Sigmoid colon (tissue), 7 donors: ENCODE data around the gene CTRB1. TPM values are rescaled to one million over a fixed set of nuclear protein-coding genes. Genes with fewer than 3 reads are reported as not detected.
"Not testable (repeated sequence)": the region's sequence is repeated elsewhere in the genome, so short reads cannot be mapped to it uniquely, and the experiment has no call there.

ENCODE experiments used
- DNase-seq: peaks from one replicate; pipeline ENCODE4 v3.0.0-alpha.2; 2019
- H3K27ac ChIP-seq, 4 donors: fragments of 200-600 bp; sonication (generic); one replicate each; pipeline ENCODE4 v1.5.1; 2016 to 2019; ENCODE audit warnings: mild to moderate bottlenecking in 1 of 4
- H3K27me3 ChIP-seq, 3 donors: fragments of 200-600 bp; sonication (generic); one replicate each; pipeline ENCODE4 v1.5.1; 2019; ENCODE audit warnings: mild to moderate bottlenecking in 1 of 3
- H3K36me3 ChIP-seq, 4 donors: fragments of 200-600 bp; sonication (generic); one replicate each; pipeline ENCODE4 v1.5.1; 2016 to 2019
- H3K4me1 ChIP-seq, 4 donors: fragments of 200-600 bp; sonication (generic); one replicate each; pipeline ENCODE4 v1.5.1; 2017 to 2019
- H3K4me3 ChIP-seq, 4 donors: fragments of 200-600 bp; sonication (generic); one replicate each; pipeline ENCODE4 v1.5.1; 2017 to 2019; ENCODE audit warnings: mild to moderate bottlenecking in 2 of 4, moderate library complexity in 1 of 4
- H3K9me3 ChIP-seq, 4 donors: fragments of 200-600 bp in 3 of 4; sonication (generic) in 3 of 4; one replicate each; pipeline versions ENCODE4 v1.5.1 to v1.6.1; 2013 to 2019
- CTCF ChIP-seq, 4 experiments: fragments of 450-650 bp in 3 of 4; fragments of 200-600 bp in 1 of 4; IDR thresholded peaks; one replicate each; pipeline ENCODE4 v1.5.1; 2016 to 2019; ENCODE audit warnings: antibody characterized with exemption in 4 of 4, mild to moderate bottlenecking in 3 of 4, moderate library complexity in 2 of 4
- EP300 ChIP-seq, 4 donors: sonication (generic); formaldehyde crosslinking; IDR thresholded peaks; one replicate each; pipeline ENCODE4 v1.6.1; 2017; ENCODE audit warnings: antibody characterized with exemption in 4 of 4
- POLR2A ChIP-seq, 2 donors: fragments of 450-650 bp; IDR thresholded peaks; one replicate each; pipeline ENCODE4 v1.6.1; 2016; ENCODE audit warnings: antibody characterized with exemption in 2 of 2, mild to moderate bottlenecking in 2 of 2, moderate library complexity in 2 of 2
- POLR2AphosphoS5 ChIP-seq, 4 donors: sonication (generic); formaldehyde crosslinking; IDR thresholded peaks; one replicate each; pipeline ENCODE4 v1.6.1; 2017; ENCODE audit warnings: antibody characterized with exemption in 4 of 4
- WGBS, 2 donors: extraction: QIAGEN DNeasy Blood & Tissue Kit; methylation state at CpG; one replicate each; pipeline ENCODE4 v1.1.7; 2013; 5-methylcytosine and 5-hydroxymethylcytosine counted together
- intact Hi-C: fragments of 100-400 bp; cut with DNase I; formaldehyde crosslinking; loops from one replicate; pipeline ENCODE4 v1.15.1; 2023
- polyA plus RNA-seq, 3 donors: library from polyadenylated mRNA; stranded (reverse); fragments of 200-250 nt; gene quantifications; one replicate each; pipeline ENCODE4 v1.2.3, GENCODE V29; 2013
- total RNA-seq, 4 donors: library from RNA; depleted of rRNA; stranded (reverse); fragments of >200 nt; gene quantifications; one replicate each; pipeline ENCODE4 v1.1.0, GENCODE V29; 2016
- donor health status: healthy with polysubstance abuse.
- donor health status: Bipolar disorder and iron deficiency.
- donor health status: healthy.

The CTRB1 gene
- total and polyA plus RNA-seq, 7 donors: 0.48 to 16.8 TPM; not detected in 5

GRCh38 chr16:75272097-75272551 lies 53.3 kb downstream of the CTRB1 start:
- H3K9me3 ChIP-seq: no peaks in the 10 kb centered on the region
- H3K27me3 ChIP-seq: no peaks in the 10 kb centered on the region
- H3K27ac ChIP-seq: no peak overlapping the region
- no peak for TF ChIP-seq CTCF (IDR thresholded peaks at IDR 0.05)
- TF ChIP-seq POLR2AphosphoS5 (IDR thresholded peaks at IDR 0.05): no peak
- TF ChIP-seq EP300 (IDR thresholded peaks at IDR 0.05): no peak
- no peak for TF ChIP-seq POLR2A (IDR thresholded peaks at IDR 0.05)
- 50 to 79% methylated on average over 12 of the region's 12 CpGs for WGBS, 2 donors
- H3K4me1 ChIP-seq: peaks cover 0 to 31% (median 18%) of the 10 kb centered on the region in 4 donors
- intact Hi-C loops: no loop called here
- no peak for DNase-seq
- no peak overlapping the region for H3K4me3 ChIP-seq
- H3K36me3 ChIP-seq: no peaks in the 10 kb centered on the region

- peak overlapping the region in 1 of 4 donors; percentile 51 for H3K27ac ChIP-seq
- DNase-seq, H3K4me3 ChIP-seq, H3K36me3 ChIP-seq, H3K9me3 ChIP-seq, H3K27me3 ChIP-seq, intact Hi-C loops: not testable (repeated sequence)
- WGBS, 2 donors: 92 to 93% methylated on average over 10 of the region's 10 CpGs
- peaks cover 0 to 27% (median 16%) of the 10 kb centered on the region in 4 donors for H3K4me1 ChIP-seq
Observed at GRCh38 chr16:75272629-75273028, 53.8 kb downstream of the CTRB1 start.

- intact Hi-C loops: no loop called here
Observed at GRCh38 chr16:75273054-75273925, 54.5 kb downstream of the CTRB1 start.

More at GRCh38 chr16:75273054-75273925, 54.5 kb downstream of the CTRB1 start:
- no peaks in the 10 kb centered on the region for H3K27me3 ChIP-seq
- peaks cover 0 to 20% (median 13%) of the 10 kb centered on the region in 4 donors for H3K4me1 ChIP-seq
- peak overlapping the region in 2 of 4 donors; percentile 32 to 51 for H3K27ac ChIP-seq
- peak in 2 of 4 donors; percentile 42 to 43 for TF ChIP-seq POLR2AphosphoS5 (IDR thresholded peaks at IDR 0.05)
- TF ChIP-seq POLR2A (IDR thresholded peaks at IDR 0.05): no peak
- TF ChIP-seq CTCF (IDR thresholded peaks at IDR 0.05): no peak
- no peak for TF ChIP-seq EP300 (IDR thresholded peaks at IDR 0.05)
- WGBS, 2 donors: 88 to 91% methylated on average over 23 of the region's 23 CpGs
- H3K36me3 ChIP-seq: no peaks in the 10 kb centered on the region
- DNase-seq: no peak
- no peaks in the 10 kb centered on the region for H3K9me3 ChIP-seq
- no peak overlapping the region for H3K4me3 ChIP-seq

Other genes starting within 250 kb of the CTRB1 start
- gene WDR59, start 233.9 kb upstream of the CTRB1 start, total RNA-seq: 10 to 100 TPM; 15.1 to 40.7 (median 24.6) TPM
- gene WDR59, start 233.9 kb upstream of the CTRB1 start, polyA plus RNA-seq: 10 to 100 TPM in 2 of 3 donors, 1 to 10 TPM in 1; 6.2 to 20.3 (median 13.8) TPM
- 10 to 100 TPM; 16.9 to 33.0 (median 22.3) TPM for gene ZNRF1, start 220.0 kb upstream of the CTRB1 start, total RNA-seq
- gene ZNRF1, start 220.0 kb upstream of the CTRB1 start, polyA plus RNA-seq: 10 to 100 TPM; 10.6 to 12.2 (median 11.4) TPM
- 1 to 10 TPM; 2.5 to 7.6 (median 7.3) TPM for gene LDHD, start 102.2 kb upstream of the CTRB1 start, total RNA-seq
- 100 to 1,000 TPM in 1 of 3 donors, 10 to 100 TPM in 2; 66.1 to 114 (median 78.0) TPM for gene LDHD, start 102.2 kb upstream of the CTRB1 start, polyA plus RNA-seq
- 10 to 100 TPM in 3 of 4 donors, 1 to 10 TPM in 1; 9.2 to 17.5 (median 15.4) TPM for gene ZFP1, start 70.5 kb upstream of the CTRB1 start, total RNA-seq
- gene ZFP1, start 70.5 kb upstream of the CTRB1 start, polyA plus RNA-seq: 1 to 10 TPM in 2 of 3 donors, under 1 TPM in 1; 0.60 to 4.0 (median 2.3) TPM
- not detected for gene CTRB2, start 11.8 kb upstream of the CTRB1 start, total RNA-seq
- gene CTRB2, start 11.8 kb upstream of the CTRB1 start, polyA plus RNA-seq: 10 to 100 TPM in 1 of 3 donors, under 1 TPM in 1, not detected in 1; 0.42 to 17.4 TPM
- gene BCAR1, start 32.6 kb downstream of the CTRB1 start, total RNA-seq: 10 to 100 TPM; 21.7 to 42.9 (median 32.4) TPM
- gene BCAR1, start 32.6 kb downstream of the CTRB1 start, polyA plus RNA-seq: 10 to 100 TPM; 45.0 to 82.3 (median 72.6) TPM
- 10 to 100 TPM; 42.1 to 61.1 (median 48.2) TPM for gene CFDP1, start 214.5 kb downstream of the CTRB1 start, total RNA-seq
- 100 to 1,000 TPM; 102 to 382 (median 295) TPM for gene CFDP1, start 214.5 kb downstream of the CTRB1 start, polyA plus RNA-seq
- 10 to 100 TPM; 12.7 to 18.2 (median 15.3) TPM for gene TMEM170A, start 245.7 kb downstream of the CTRB1 start, total RNA-seq
- gene TMEM170A, start 245.7 kb downstream of the CTRB1 start, polyA plus RNA-seq: 10 to 100 TPM; 13.2 to 24.5 (median 15.9) TPM